ENCODE measurements around the gene PADI1. TPM values are rescaled to one million over a fixed set of nuclear protein-coding genes. Genes with fewer than 3 reads are reported as not detected.

PADI1 gene
- polyA plus RNA-seq, 2 of the 4 experiments (the other 2 are of a cell fraction) = 1.4 to 2.0 TPM

DNA sequence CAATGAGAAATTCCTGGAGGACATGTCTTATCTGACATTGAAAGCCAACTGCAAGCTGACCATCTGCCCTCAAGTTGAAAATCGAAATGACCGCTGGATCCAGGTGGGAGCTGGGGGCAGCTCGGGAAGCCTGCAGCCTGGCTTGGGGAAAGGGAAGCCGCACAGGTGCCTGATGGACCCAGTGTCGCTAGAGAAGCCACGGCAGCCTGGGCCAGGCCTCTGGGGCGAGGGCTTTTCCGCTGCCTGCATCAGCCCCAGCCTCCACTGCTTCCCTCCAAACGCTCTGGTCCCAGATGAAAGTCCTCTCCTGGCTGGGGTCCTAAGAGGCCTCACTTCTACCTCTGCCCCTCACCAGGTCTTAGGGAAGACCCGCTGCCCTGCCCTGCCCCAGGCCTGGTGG, 25.2 kb downstream of the PADI1 start:
- FAIRE-seq (no peak), DNase-seq (ENCODE audit: low read depth in 1 of 2, low spot score in 1 of 2) (no peak), ATAC-seq (no peak)
- ChIA-PET CTCF (no interaction called here), POLR2A (no interaction called here)
- Histone ChIP-seq H3K4me1 (peaks cover 54% of the 10 kb centered on the region), H3K27ac (peak overlapping the region; percentile 96 to 100; a peak in 5 of 6 replicates), H3K4me2 (no peak overlapping the region), H3K4me3 (no peak overlapping the region), H3K9me3 (no peaks in the 10 kb centered on the region)
- WGBS (ENCODE audit: missing lambda C conversion rate) = 90% methylated on average over 10 of the region's 10 CpGs
- TF ChIP-seq EP300 (IDR thresholded peaks at IDR 0.05) = no peak
- TF ChIP-seq CHD4 (IDR thresholded peaks at IDR 0.05; ENCODE audit: borderline replicate concordance) = no peak
- TF ChIP-seq NPAS2 (CRISPR knock-in tag; IDR thresholded peaks at IDR 0.05; ENCODE audit: borderline replicate concordance) = no peak

GRCh38 chr1:17230671-17231310, 25.9 kb downstream of the PADI1 start:
- DNase-seq (ENCODE audit: low read depth in 1 of 2, low spot score in 1 of 2) (no peak), FAIRE-seq (no peak), ATAC-seq (no peak)
- Histone ChIP-seq H3K27ac (peak overlapping the region; percentile 96 to 100; a peak in 5 of 6 replicates), H3K4me2 (no peak overlapping the region), H3K4me1 (peaks cover 61% of the 10 kb centered on the region), H3K4me3 (no peak overlapping the region), H3K9me3 (no peaks in the 10 kb centered on the region)
- CTCF ChIA-PET = no interaction called here
- no peak for TF ChIP-seq CTCF (IDR thresholded peaks at IDR 0.05)
- no peak for TF ChIP-seq MAFK (IDR thresholded peaks at IDR 0.05; ENCODE audit: partially characterized antibody)
- TF ChIP-seq MYC (IDR thresholded peaks at IDR 0.05; ENCODE audit: borderline replicate concordance, low read length) = no peak
- no peak for TF ChIP-seq RFX5 (IDR thresholded peaks at IDR 0.05)
- TF ChIP-seq CBX8 (IDR thresholded peaks at IDR 0.05) = no peak
- no peak for TF ChIP-seq FOXS1 (CRISPR knock-in tag; IDR thresholded peaks at IDR 0.05)
- TF ChIP-seq FOSB (CRISPR knock-in tag; IDR thresholded peaks at IDR 0.05) = no peak
- TF ChIP-seq POLR2AphosphoS2 (conservative IDR thresholded peaks at IDR 0.05; ENCODE audit: low read length) = no peak
- TF ChIP-seq CEBPB (IDR thresholded peaks at IDR 0.05) = no peak
- 94% methylated on average over 8 of the region's 8 CpGs for WGBS (ENCODE audit: missing lambda C conversion rate)
- POLR2A ChIA-PET = no interaction called here

- Histone ChIP-seq H3K9me3 (no peaks in the 10 kb centered on the region), H3K4me1 (peaks cover 74% of the 10 kb centered on the region), H3K4me2 (peak overlapping the region; percentile 89), H3K27ac (peak overlapping the region; percentile 96 to 100), H3K4me3 (peak overlapping the region; percentile 28)
- WGBS (ENCODE audit: missing lambda C conversion rate) = 2% methylated on average over 9 of the region's 22 CpGs
- ChIA-PET CTCF (interaction anchor here (0.7 to 12.2 kb wide), 7 partner anchors 17 to 1364 kb away, joined by 3 to 380 read pairs (median 4); partner anchors contain the start of genes PADI2 and PADI3), POLR2A (interaction anchor here (0.7 to 3.3 kb wide), 7 partner anchors 18 to 105 kb away, joined by 3 to 20 read pairs (median 5); no protein-coding TSS in a partner anchor)
- peak; percentile 52 to 56 for ATAC-seq
- peak; percentile 54 for FAIRE-seq
- peak; percentile 61 to 91 for DNase-seq (ENCODE audit: low read depth in 1 of 2, low spot score in 1 of 2)
- TF ChIP-seq ESRRA (IDR thresholded peaks at IDR 0.05; ENCODE audit: borderline replicate concordance, low read length) (no peak), MAFK (IDR thresholded peaks at IDR 0.05; ENCODE audit: partially characterized antibody) (no peak), JUNB (IDR thresholded peaks at IDR 0.05) (peak; percentile 80), RCOR1 (IDR thresholded peaks at IDR 0.05; ENCODE audit: low read depth, low read length) (no peak), FOXS1 (CRISPR knock-in tag; IDR thresholded peaks at IDR 0.05) (no peak; the same call in 1 of the 2 replicates), HOXA7 (CRISPR knock-in tag; IDR thresholded peaks at IDR 0.05) (no peak), HDAC2 (IDR thresholded peaks at IDR 0.05) (no peak), HEYL (CRISPR knock-in tag; IDR thresholded peaks at IDR 0.05) (no peak), EHMT2 (IDR thresholded peaks at IDR 0.05; ENCODE audit: low read depth) (no peak), POLR2AphosphoS2 (conservative IDR thresholded peaks at IDR 0.05; ENCODE audit: low read length) (no peak), ZFP36 (IDR thresholded peaks at IDR 0.05; ENCODE audit: borderline replicate concordance, partially characterized antibody) (no peak), CEBPB (IDR thresholded peaks at IDR 0.05) (0 out of 4 replicates have a peak, but pooled peaks of 1 of the 2 experiments have one; percentile 29), HES2 (IDR thresholded peaks at IDR 0.05) (no peak), CBX8 (IDR thresholded peaks at IDR 0.05) (no peak)
- TF ChIP-seq, protein P1, sequence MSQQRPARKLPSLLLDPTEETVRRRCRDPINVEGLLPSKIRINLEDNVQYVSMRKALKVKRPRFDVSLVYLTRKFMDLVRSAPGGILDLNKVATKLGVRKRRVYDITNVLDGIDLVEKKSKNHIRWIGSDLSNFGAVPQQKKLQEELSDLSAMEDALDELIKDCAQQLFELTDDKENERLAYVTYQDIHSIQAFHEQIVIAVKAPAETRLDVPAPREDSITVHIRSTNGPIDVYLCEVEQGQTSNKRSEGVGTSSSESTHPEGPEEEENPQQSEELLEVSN (IDR thresholded peaks at IDR 0.05; ENCODE audit: borderline replicate concordance, low read depth) = peak; percentile 18; the same call in 1 of the 2 replicates
- TF ChIP-seq, protein P2, sequence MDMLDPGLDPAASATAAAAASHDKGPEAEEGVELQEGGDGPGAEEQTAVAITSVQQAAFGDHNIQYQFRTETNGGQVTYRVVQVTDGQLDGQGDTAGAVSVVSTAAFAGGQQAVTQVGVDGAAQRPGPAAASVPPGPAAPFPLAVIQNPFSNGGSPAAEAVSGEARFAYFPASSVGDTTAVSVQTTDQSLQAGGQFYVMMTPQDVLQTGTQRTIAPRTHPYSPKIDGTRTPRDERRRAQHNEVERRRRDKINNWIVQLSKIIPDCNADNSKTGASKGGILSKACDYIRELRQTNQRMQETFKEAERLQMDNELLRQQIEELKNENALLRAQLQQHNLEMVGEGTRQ (IDR thresholded peaks at IDR 0.05) = 0 out of 2 replicates have a peak, but pooled peaks have one; percentile 17
- TF ChIP-seq, protein P3, sequence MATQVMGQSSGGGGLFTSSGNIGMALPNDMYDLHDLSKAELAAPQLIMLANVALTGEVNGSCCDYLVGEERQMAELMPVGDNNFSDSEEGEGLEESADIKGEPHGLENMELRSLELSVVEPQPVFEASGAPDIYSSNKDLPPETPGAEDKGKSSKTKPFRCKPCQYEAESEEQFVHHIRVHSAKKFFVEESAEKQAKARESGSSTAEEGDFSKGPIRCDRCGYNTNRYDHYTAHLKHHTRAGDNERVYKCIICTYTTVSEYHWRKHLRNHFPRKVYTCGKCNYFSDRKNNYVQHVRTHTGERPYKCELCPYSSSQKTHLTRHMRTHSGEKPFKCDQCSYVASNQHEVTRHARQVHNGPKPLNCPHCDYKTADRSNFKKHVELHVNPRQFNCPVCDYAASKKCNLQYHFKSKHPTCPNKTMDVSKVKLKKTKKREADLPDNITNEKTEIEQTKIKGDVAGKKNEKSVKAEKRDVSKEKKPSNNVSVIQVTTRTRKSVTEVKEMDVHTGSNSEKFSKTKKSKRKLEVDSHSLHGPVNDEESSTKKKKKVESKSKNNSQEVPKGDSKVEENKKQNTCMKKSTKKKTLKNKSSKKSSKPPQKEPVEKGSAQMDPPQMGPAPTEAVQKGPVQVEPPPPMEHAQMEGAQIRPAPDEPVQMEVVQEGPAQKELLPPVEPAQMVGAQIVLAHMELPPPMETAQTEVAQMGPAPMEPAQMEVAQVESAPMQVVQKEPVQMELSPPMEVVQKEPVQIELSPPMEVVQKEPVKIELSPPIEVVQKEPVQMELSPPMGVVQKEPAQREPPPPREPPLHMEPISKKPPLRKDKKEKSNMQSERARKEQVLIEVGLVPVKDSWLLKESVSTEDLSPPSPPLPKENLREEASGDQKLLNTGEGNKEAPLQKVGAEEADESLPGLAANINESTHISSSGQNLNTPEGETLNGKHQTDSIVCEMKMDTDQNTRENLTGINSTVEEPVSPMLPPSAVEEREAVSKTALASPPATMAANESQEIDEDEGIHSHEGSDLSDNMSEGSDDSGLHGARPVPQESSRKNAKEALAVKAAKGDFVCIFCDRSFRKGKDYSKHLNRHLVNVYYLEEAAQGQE (IDR thresholded peaks at IDR 0.05) = no peak
Observed at GRCh38 chr1:17232759-17233661, 28.1 kb downstream of the PADI1 start.
